SK-N-SH (cell line): ENCODE measurements around the gene PHF23.

Experiments
- CTCF ChIP-seq: fragments of 200-600 bp; sonication (generic); IDR thresholded peaks from 2 replicates; pipeline ENCODE4 v1.6.1; 2017; ENCODE audit warnings: antibody characterized with exemption, mild to moderate bottlenecking, moderate library complexity
- EP300 ChIP-seq, 2 experiments: IDR thresholded peaks; 2 replicates each; pipeline versions ENCODE4 v1.4.0 to v1.6.1; 2012; ENCODE audit warnings: borderline replicate concordance in 1 of 2, low read depth in 1 of 2, low read length in 1 of 2
- JUND ChIP-seq: IDR thresholded peaks from 2 replicates; pipeline ENCODE4 v1.4.0; 2012
- MAX ChIP-seq: IDR thresholded peaks from 2 replicates; pipeline ENCODE4 v1.4.0; 2012; ENCODE audit warnings: low read depth
- NFIC ChIP-seq: IDR thresholded peaks from 2 replicates; pipeline ENCODE4 v1.4.0; 2012; ENCODE audit warnings: borderline replicate concordance
- POLR2AphosphoS5 ChIP-seq: IDR thresholded peaks from 2 replicates; pipeline ENCODE4 v1.6.1; 2012; ENCODE audit warnings: low read depth, low read length
- REST ChIP-seq: IDR thresholded peaks from 2 replicates; pipeline ENCODE4 v1.6.1; 2012; ENCODE audit warnings: mild to moderate bottlenecking, low read depth, low read length, moderate library complexity
- RFX5 ChIP-seq: IDR thresholded peaks from 2 replicates; pipeline ENCODE4 v1.6.1; 2012; ENCODE audit warnings: mild to moderate bottlenecking, improper control_type of control experiment, low read length
- SMC3 ChIP-seq: IDR thresholded peaks from 2 replicates; pipeline ENCODE4 v1.6.1; 2012; ENCODE audit warnings: low read depth, low read length, improper control_type of control experiment
- TEAD4 ChIP-seq: IDR thresholded peaks from 2 replicates; pipeline ENCODE4 v1.4.0; 2012; ENCODE audit warnings: mild to moderate bottlenecking, borderline replicate concordance; ENCODE audit not compliant: insufficient read depth
- ZBTB33 ChIP-seq: IDR thresholded peaks from 2 replicates; pipeline ENCODE4 v1.4.0; 2012; ENCODE audit warnings: low read depth, borderline replicate concordance

- no peak for TF ChIP-seq JUND
- no peak for TF ChIP-seq CTCF
- TF ChIP-seq MAX: no peak
- TF ChIP-seq REST: no peak
- no peak for TF ChIP-seq EP300 (IDR thresholded peaks at IDR 0.05; ENCODE audit: borderline replicate concordance in 1 of 2, low read depth in 1 of 2, low read length in 1 of 2)
- TF ChIP-seq TEAD4: no peak
- no peak for TF ChIP-seq POLR2AphosphoS5
- no peak for TF ChIP-seq SMC3
- no peak for TF ChIP-seq NFIC
- no peak for TF ChIP-seq ZBTB33
- TF ChIP-seq RFX5: no peak
Observed at GRCh38 chr17:7261379-7262191, 22.3 kb upstream of the PHF23 start.
